GM23338 (cell line): ENCODE measurements around the gene WARS2. TPM values are rescaled to one million over a fixed set of nuclear protein-coding genes. Genes with fewer than 3 reads are reported as not detected.

Experiments used
- ATAC-seq: fragments of 200-7000 bp; cut with Tn5 transposase; 3 replicates; pipeline ENCODE4 v1.9.1; 2020
- DNase-seq: peaks from one replicate; pipeline ENCODE4 v3.0.0-alpha.2; 2015; ENCODE audit warnings: low spot score
- H2AFZ ChIP-seq: fragments of 200-600 bp; sonication (generic); 2 replicates; pipeline ENCODE4 v1.8.0; 2016; ENCODE audit warnings: antibody characterized with exemption, mild to moderate bottlenecking, moderate library complexity
- H3F3A ChIP-seq: fragments of 200-600 bp; sonication (generic); replicated peaks from 2 replicates; pipeline ENCODE4 v1.8.0; 2017; ENCODE audit warnings: antibody characterized with exemption, mixed run types, low read depth
- H3K27ac ChIP-seq: fragments of 200-600 bp; sonication (generic); 2 replicates; pipeline ENCODE4 v1.6.1; 2016; ENCODE audit warnings: low read depth
- H3K27me3 ChIP-seq: fragments of 200-600 bp; sonication (generic); 2 replicates; pipeline ENCODE4 v1.8.0; 2016; ENCODE audit warnings: mild to moderate bottlenecking, mixed run types, moderate library complexity; ENCODE audit not compliant: insufficient read depth
- H3K36me3 ChIP-seq: fragments of 200-600 bp; sonication (generic); 2 replicates; pipeline ENCODE4 v1.8.0; 2016; ENCODE audit warnings: mild to moderate bottlenecking; ENCODE audit not compliant: insufficient read depth
- H3K4me1 ChIP-seq: fragments of 200-600 bp; sonication (generic); 2 replicates; pipeline ENCODE4 v1.8.0; 2016; ENCODE audit warnings: mild to moderate bottlenecking, moderate library complexity; ENCODE audit not compliant: insufficient read depth
- H3K4me2 ChIP-seq: fragments of 200-600 bp; sonication (generic); 2 replicates; pipeline ENCODE4 v1.7.1; 2017; ENCODE audit warnings: mixed run types
- H3K4me3 ChIP-seq: fragments of 200-600 bp; sonication (generic); 2 replicates; pipeline ENCODE4 v1.6.1; 2016; ENCODE audit warnings: mixed run types
- H3K79me2 ChIP-seq: fragments of 200-600 bp; sonication (generic); replicated peaks from 2 replicates; pipeline ENCODE4 v1.8.0; 2017; ENCODE audit warnings: mild to moderate bottlenecking; ENCODE audit not compliant: insufficient read depth
- H3K9me2 ChIP-seq: fragments of 200-600 bp; sonication (generic); 2 replicates; pipeline ENCODE4 v1.8.0; 2017; ENCODE audit not compliant: insufficient read depth
- H4K20me1 ChIP-seq: fragments of 200-600 bp; sonication (generic); replicated peaks from 2 replicates; pipeline ENCODE4 v1.8.0; 2017; ENCODE audit warnings: mild to moderate bottlenecking; ENCODE audit not compliant: insufficient read depth
- H3K27ac Mint-ChIP-seq: 2 replicates; pipeline ENCODE4 v1.8.0; 2020; ENCODE audit warnings: inconsistent platforms, mild to moderate bottlenecking, moderate library complexity, mixed read lengths
- H3K27me3 Mint-ChIP-seq: 3 replicates; pipeline ENCODE4 v1.8.0; 2022; ENCODE audit warnings: low read depth, mild to moderate bottlenecking, moderate library complexity, mixed read lengths, inconsistent platforms; ENCODE audit not compliant: insufficient read depth, poor library complexity
- H3K36me3 Mint-ChIP-seq: 3 replicates; pipeline ENCODE4 v1.8.0; 2021; ENCODE audit warnings: low read depth, mild to moderate bottlenecking, inconsistent platforms, moderate library complexity, mixed read lengths
- H3K4me1 Mint-ChIP-seq: 3 replicates; pipeline ENCODE4 v1.8.0; 2020; ENCODE audit warnings: mild to moderate bottlenecking, inconsistent platforms, mixed read lengths
- H3K4me3 Mint-ChIP-seq: 3 replicates; pipeline ENCODE4 v1.8.0; 2021; ENCODE audit warnings: moderate library complexity, mild to moderate bottlenecking, inconsistent platforms, mixed read lengths
- H3K9me3 Mint-ChIP-seq: 3 replicates; pipeline ENCODE4 v1.8.0; 2020; ENCODE audit warnings: moderate library complexity, mild to moderate bottlenecking, inconsistent platforms, mixed read lengths
- CREB1 ChIP-seq: fragments of 250-450 bp; sonication (Bioruptor Pico); IDR thresholded peaks from 2 replicates; pipeline ENCODE4 v1.5.0; 2020; ENCODE audit warnings: low read depth, mild to moderate bottlenecking, moderate library complexity
- CTCF ChIP-seq, 2 experiments: fragments of 200-600 bp in 1 of 2; sonication (generic) in 1 of 2; conservative IDR thresholded peaks; 2 replicates each; pipeline versions ENCODE4 v1.5.1 to v1.6.1; 2016 to 2017; ENCODE audit warnings: antibody characterized with exemption in 2 of 2, low read depth in 2 of 2, mild to moderate bottlenecking in 2 of 2, moderate library complexity in 1 of 2
- ETS1 ChIP-seq: IDR thresholded peaks from 2 replicates; pipeline ENCODE4 v1.6.1; 2016; ENCODE audit warnings: antibody characterized with exemption
- EZH2 ChIP-seq: fragments of 200-600 bp; sonication (generic); IDR thresholded peaks from one replicate; pipeline ENCODE4 v1.8.0; 2017; ENCODE audit warnings: antibody characterized with exemption, mild to moderate bottlenecking, low read depth; ENCODE audit not compliant: unreplicated experiment
- EZH2phosphoT487 ChIP-seq: fragments of 200-600 bp; sonication (generic); IDR thresholded peaks from one replicate; pipeline ENCODE4 v1.8.1; 2018; ENCODE audit warnings: antibody characterized with exemption; ENCODE audit not compliant: unreplicated experiment
- JUNB ChIP-seq: IDR thresholded peaks from one replicate; pipeline ENCODE4 v1.6.1; 2016; ENCODE audit warnings: antibody characterized with exemption; ENCODE audit not compliant: unreplicated experiment
- NANOG ChIP-seq: IDR thresholded peaks from 2 replicates; pipeline ENCODE4 v1.6.1; 2016; ENCODE audit warnings: antibody characterized with exemption, borderline replicate concordance
- POLR2AphosphoS5 ChIP-seq: IDR thresholded peaks from 2 replicates; pipeline ENCODE4 v1.6.1; 2016; ENCODE audit warnings: antibody characterized with exemption, low read depth
- REST ChIP-seq: IDR thresholded peaks from one replicate; pipeline ENCODE4 v1.6.1; 2018; ENCODE audit warnings: antibody characterized with exemption; ENCODE audit not compliant: unreplicated experiment
- STAT1 ChIP-seq: IDR thresholded peaks from one replicate; pipeline ENCODE4 v1.6.1; 2016; ENCODE audit warnings: antibody characterized with exemption; ENCODE audit not compliant: unreplicated experiment
- ZNF114 ChIP-seq: fragments of 250-450 bp; sonication (Bioruptor Pico); IDR thresholded peaks from 2 replicates; pipeline ENCODE4 v1.5.0; 2020; ENCODE audit warnings: mild to moderate bottlenecking, moderate library complexity
- ZNF331 ChIP-seq: fragments of 250-450 bp; sonication (Bioruptor Pico); IDR thresholded peaks from 2 replicates; pipeline ENCODE4 v1.5.0; 2020; ENCODE audit warnings: low read depth, mild to moderate bottlenecking, moderate library complexity
- ZNF462 ChIP-seq: fragments of 250-450 bp; sonication (Bioruptor Pico); IDR thresholded peaks from 2 replicates; pipeline ENCODE4 v1.5.0; 2020; ENCODE audit warnings: mild to moderate bottlenecking, moderate library complexity
- polyA plus RNA-seq: library from polyadenylated mRNA; unstranded; fragments of >200 nt; fragmentation: Nextera tagmentation; extraction: Ambion mirVana; gene quantifications from 2 replicates; pipeline ENCODE4 v1.2.1, GENCODE V29; 2016
- total RNA-seq: library from RNA; depleted of rRNA; stranded (reverse); fragments of >200 nt; shearing (Covaris generic); gene quantifications from 2 replicates; pipeline ENCODE4 v1.2.3, GENCODE V29; 2014

The WARS2 gene
- total and polyA plus RNA-seq, 2 experiments from 2014 or later: 6.4 to 12.6 TPM

- no peak overlapping the region for H3K27ac ChIP-seq
- ATAC-seq (no peak), DNase-seq (no peak)
- TF ChIP-seq REST (no peak), POLR2AphosphoS5 (no peak), ZNF462 (CRISPR knock-in tag) (no peak), ETS1 (no peak), CTCF (conservative IDR thresholded peaks at IDR 0.05; ENCODE audit: low read depth in 2 of 2) (no peak), STAT1 (no peak), CREB1 (CRISPR knock-in tag) (no peak), EZH2phosphoT487 (no peak), ZNF331 (CRISPR knock-in tag) (no peak), JUNB (no peak), NANOG (no peak), EZH2 (no peak), ZNF114 (CRISPR knock-in tag) (no peak)
- peaks cover 46% of the 10 kb centered on the region for H3K4me1 Mint-ChIP-seq
- H3K36me3 ChIP-seq: no peaks in the 10 kb centered on the region; the same call in 1 of the 2 replicates
- peaks cover 9% of the 10 kb centered on the region for H3K9me3 Mint-ChIP-seq
- no peaks in the 10 kb centered on the region for H3K9me2 ChIP-seq
- H3F3A ChIP-seq: peaks cover 20% of the 10 kb centered on the region
- peaks cover 93% of the 10 kb centered on the region for H3K27me3 Mint-ChIP-seq
- H3K36me3 Mint-ChIP-seq: no peaks in the 10 kb centered on the region
- H4K20me1 ChIP-seq: peaks cover 25% of the 10 kb centered on the region; the same call in 1 of the 2 replicates
- H3K79me2 ChIP-seq: no peaks in the 10 kb centered on the region
- H3K4me1 ChIP-seq: peaks cover 47% of the 10 kb centered on the region
- H3K4me2 ChIP-seq: no peak overlapping the region
- H3K4me3 ChIP-seq: no peak overlapping the region
- no peak overlapping the region for H2AFZ ChIP-seq
- H3K27me3 ChIP-seq: peaks cover 100% of the 10 kb centered on the region
- H3K27ac Mint-ChIP-seq: no peak overlapping the region
- H3K4me3 Mint-ChIP-seq: no peak overlapping the region
Measured at GRCh38 chr1:118981436-118981835, 159.0 kb downstream of the WARS2 start.
